Mesendoderm (in vitro differentiated cells): Measurements from ENCODE around the gene NIPA2. TPM values are rescaled to one million over a fixed set of nuclear protein-coding genes. Genes with fewer than 3 reads are reported as not detected.

Source experiments
- DNase-seq: peaks from one replicate; pipeline ENCODE4 v3.0.0; 2013
- H2AK5ac ChIP-seq: 2 replicates; pipeline ENCODE4 v1.6.1; 2013; ENCODE audit warnings: low read length, inconsistent platforms
- H2BK120ac ChIP-seq: 2 replicates; pipeline ENCODE4 v1.6.1; 2013; ENCODE audit warnings: low read depth, mild to moderate bottlenecking, low read length, moderate library complexity, mixed read lengths
- H2BK15ac ChIP-seq: replicated peaks from 2 replicates; pipeline ENCODE4 v1.6.1; 2013; ENCODE audit warnings: low read depth, mild to moderate bottlenecking, moderate library complexity
- H2BK5ac ChIP-seq: 2 replicates; pipeline ENCODE4 v1.6.1; 2013; ENCODE audit warnings: low read length, inconsistent platforms
- H3K18ac ChIP-seq: 2 replicates; pipeline ENCODE4 v1.6.1; 2013; ENCODE audit warnings: mild to moderate bottlenecking, low read length, mixed read lengths
- H3K23ac ChIP-seq: one replicate; pipeline ENCODE4 v1.6.1; 2013; ENCODE audit warnings: low read length
- H3K27ac ChIP-seq: 2 replicates; pipeline ENCODE4 v1.5.1; 2013; ENCODE audit warnings: low read depth, mild to moderate bottlenecking, inconsistent platforms, low read length, moderate library complexity
- H3K27me3 ChIP-seq: 2 replicates; pipeline ENCODE4 v1.6.1; 2013; ENCODE audit warnings: low read length, control low read depth, mild to moderate bottlenecking, inconsistent platforms; ENCODE audit not compliant: insufficient read depth, poor library complexity
- H3K36me3 ChIP-seq: 2 replicates; pipeline ENCODE4 v1.6.1; 2013; ENCODE audit warnings: low read length, inconsistent platforms; ENCODE audit not compliant: control insufficient read depth, insufficient read depth
- H3K4ac ChIP-seq: one replicate; pipeline ENCODE4 v1.6.1; 2013; ENCODE audit warnings: low read depth, mild to moderate bottlenecking, low read length, moderate library complexity
- H3K4me1 ChIP-seq: 2 replicates; pipeline ENCODE4 v1.6.1; 2013; ENCODE audit warnings: low read depth, low read length, inconsistent platforms; ENCODE audit not compliant: control insufficient read depth
- H3K4me2 ChIP-seq: 2 replicates; pipeline ENCODE4 v1.6.1; 2013; ENCODE audit warnings: low read length
- H3K4me3 ChIP-seq: 2 replicates; pipeline ENCODE4 v1.5.1; 2013; ENCODE audit warnings: mild to moderate bottlenecking, low read length
- H3K56ac ChIP-seq: one replicate; pipeline ENCODE4 v1.6.1; 2013; ENCODE audit warnings: low read length
- H3K79me1 ChIP-seq: 2 replicates; pipeline ENCODE4 v1.6.1; 2013; ENCODE audit warnings: low read length, inconsistent platforms
- H3K79me2 ChIP-seq: 2 replicates; pipeline ENCODE4 v1.6.1; 2013; ENCODE audit warnings: mild to moderate bottlenecking, low read length; ENCODE audit not compliant: control insufficient read depth, insufficient read depth
- H3K9ac ChIP-seq: 2 replicates; pipeline ENCODE4 v1.6.1; 2013; ENCODE audit warnings: low read length, inconsistent platforms
- H4K5ac ChIP-seq: one replicate; pipeline ENCODE4 v1.6.1; 2013; ENCODE audit warnings: low read length
- H4K8ac ChIP-seq: one replicate; pipeline ENCODE4 v1.6.1; 2013; ENCODE audit warnings: low read depth, mild to moderate bottlenecking, control low read depth, low read length, moderate library complexity
- WGBS: extraction: QIAGEN DNeasy Blood & Tissue Kit; methylation state at CpG from one replicate; pipeline ENCODE4 v1.1.7; 2013; ENCODE audit warnings: low lambda C conversion rate, missing lambda C conversion rate; ENCODE audit not compliant: insufficient coverage; ENCODE audit errors: extremely low coverage; 5-methylcytosine and 5-hydroxymethylcytosine counted together
- polyA plus RNA-seq, 2 experiments: library from polyadenylated mRNA; stranded (reverse); fragments of 200-250 nt; gene quantifications; one replicate each; pipeline ENCODE4 v1.2.3, GENCODE V29; 2013

Gene NIPA2
- 73.5 TPM for polyA plus RNA-seq (2013, experiment 1 of 2)
- polyA plus RNA-seq (2013, experiment 2 of 2) = 72.3 TPM

DNA sequence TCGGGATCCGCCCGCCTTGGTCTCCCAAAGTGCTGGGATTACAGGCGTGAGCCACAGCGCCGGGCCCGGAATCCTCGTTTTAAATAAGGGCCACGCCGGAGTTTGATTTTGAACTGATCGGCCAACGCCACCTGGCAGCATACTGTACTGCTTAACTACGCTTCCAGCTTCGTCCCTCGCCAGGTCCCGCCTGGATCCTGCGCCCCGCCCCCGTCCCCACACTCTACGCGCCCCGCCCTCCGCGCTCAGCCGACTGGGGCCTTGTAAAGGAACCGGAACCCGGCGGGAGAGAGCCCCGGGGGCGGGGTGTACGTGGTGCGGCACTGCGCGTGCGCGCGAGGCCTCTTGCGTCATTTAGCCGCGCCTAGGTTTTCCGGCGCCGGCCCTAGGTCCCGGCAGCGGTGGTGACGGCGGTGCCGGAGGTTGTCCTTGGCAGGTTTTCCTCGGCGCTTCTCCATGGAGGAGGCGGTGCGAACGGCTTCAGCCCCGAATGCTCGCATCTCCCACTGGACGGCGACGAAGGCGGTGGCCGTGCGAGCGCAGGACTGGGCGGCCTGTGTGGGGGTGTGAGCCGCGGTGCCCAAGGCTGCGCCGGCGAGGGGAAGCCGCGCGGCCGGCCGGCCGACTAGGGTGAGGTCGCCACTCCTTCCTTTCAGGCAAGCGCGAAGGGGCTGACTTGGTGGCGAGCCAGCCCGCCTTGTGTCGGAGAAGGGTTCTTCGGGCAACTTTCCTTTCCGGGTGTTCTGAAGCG is at the start of gene NIPA2:
NIPA2 (plus strand) TSS at position 375 of the 751 bp plus-strand sequence. CDS start 13,066 bp downstream, outside the sequence.
- H3K4me1 ChIP-seq = no peaks in the 10 kb centered on the region
- H4K8ac ChIP-seq = peak within 1 kb of the TSS; percentile 56
- H3K79me2 ChIP-seq = peaks cover 39% of the 10 kb centered on the region
- H3K4me3 ChIP-seq = peak within 1 kb of the TSS; percentile 99
- H3K23ac ChIP-seq = peak within 1 kb of the TSS; percentile 45
- no peak within 1 kb of the TSS for H2AK5ac ChIP-seq
- peak within 1 kb of the TSS; percentile 99 for H3K56ac ChIP-seq
- H3K79me1 ChIP-seq = peaks cover 3% of the 10 kb centered on the region
- peak within 1 kb of the TSS; percentile 90 for H3K27ac ChIP-seq
- DNase-seq = peak; percentile 98
- peak within 1 kb of the TSS; percentile 31 for H3K18ac ChIP-seq
- peak within 1 kb of the TSS; percentile 98 for H3K9ac ChIP-seq
- H3K27me3 ChIP-seq = no peaks in the 10 kb centered on the region
- no peaks in the 10 kb centered on the region for H3K36me3 ChIP-seq
- H3K4ac ChIP-seq = no peak within 1 kb of the TSS
- WGBS = no CpG with 5 or more reads among the region's 83 CpGs
- H4K5ac ChIP-seq = no peak within 1 kb of the TSS
- no peak within 1 kb of the TSS for H2BK5ac ChIP-seq
- no peak within 1 kb of the TSS for H2BK120ac ChIP-seq
- peak within 1 kb of the TSS; percentile 89 for H3K4me2 ChIP-seq
- no peak within 1 kb of the TSS for H2BK15ac ChIP-seq

DNA sequence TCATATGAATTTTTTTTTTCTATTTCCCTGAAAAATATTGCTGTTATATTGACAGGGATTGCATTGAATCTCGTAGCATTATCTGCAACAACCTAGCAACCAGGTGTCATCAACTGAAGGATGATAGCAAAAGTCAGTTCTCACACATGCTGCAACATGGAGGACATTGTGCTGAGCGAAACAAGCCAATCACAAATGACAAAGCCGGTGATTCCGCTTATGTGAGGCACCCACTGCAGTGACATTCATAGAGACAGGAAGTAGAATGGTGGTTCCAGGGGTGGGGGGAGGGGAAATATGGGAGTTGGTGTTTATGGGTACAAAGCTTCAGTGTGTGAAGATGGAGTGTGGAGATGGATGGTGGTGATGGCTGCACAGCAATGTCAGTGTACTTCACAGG is 44.4 kb upstream of the NIPA2 start:
- H3K9ac ChIP-seq = no peak overlapping the region
- H3K23ac ChIP-seq = no peak overlapping the region
- no peak overlapping the region for H3K4me3 ChIP-seq
- H3K79me2 ChIP-seq = peaks cover 64% of the 10 kb centered on the region
- no peak overlapping the region for H3K56ac ChIP-seq
- H3K4me2 ChIP-seq = no peak overlapping the region
- peaks cover 6% of the 10 kb centered on the region for H3K79me1 ChIP-seq
- H4K5ac ChIP-seq = no peak overlapping the region
- H2BK15ac ChIP-seq = no peak overlapping the region
- H2BK120ac ChIP-seq = no peak overlapping the region
- no peaks in the 10 kb centered on the region for H3K36me3 ChIP-seq
- H3K4ac ChIP-seq = no peak overlapping the region
- H4K8ac ChIP-seq = no peak overlapping the region
- WGBS = no CpG with 5 or more reads among the region's 4 CpGs
- no peak overlapping the region for H3K27ac ChIP-seq
- DNase-seq = no peak
- no peak overlapping the region for H3K18ac ChIP-seq
- no peaks in the 10 kb centered on the region for H3K27me3 ChIP-seq
- peaks cover 14% of the 10 kb centered on the region for H3K4me1 ChIP-seq
- no peak overlapping the region for H2BK5ac ChIP-seq
- no peak overlapping the region for H2AK5ac ChIP-seq

DNA sequence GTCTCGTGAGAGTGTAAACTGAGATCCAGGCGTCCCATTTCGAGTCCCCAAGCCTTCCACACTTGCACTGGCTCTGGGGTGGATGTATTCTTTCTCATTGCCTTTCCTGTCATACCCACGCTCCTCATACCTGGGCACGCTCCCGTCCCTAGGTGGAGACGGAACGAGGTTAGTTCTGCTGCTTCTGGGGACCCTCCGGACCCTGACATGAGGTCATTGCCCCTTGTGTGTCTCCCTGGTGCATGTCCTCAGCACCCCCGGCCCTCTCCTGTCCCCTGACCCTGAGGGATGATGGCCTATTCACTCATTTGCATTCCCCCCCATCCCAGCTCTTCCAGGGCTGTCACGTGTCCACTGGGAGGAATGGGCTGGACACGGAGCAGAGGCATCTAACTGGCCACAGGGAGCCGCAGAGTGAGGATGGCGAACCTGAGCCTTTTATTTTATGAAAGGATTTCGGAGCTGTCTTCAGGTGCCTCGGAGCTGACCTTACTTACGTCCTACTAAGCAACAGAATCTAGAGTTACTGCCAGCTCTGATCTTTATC is 43.8 kb upstream of the NIPA2 start:
- Histone ChIP-seq H3K23ac (no peak overlapping the region), H3K18ac (no peak overlapping the region), H3K9ac (no peak overlapping the region), H3K4me2 (no peak overlapping the region), H3K4ac (no peak overlapping the region), H3K27ac (no peak overlapping the region), H2BK5ac (peak overlapping the region; percentile 64), H3K79me1 (peaks cover 6% of the 10 kb centered on the region), H3K56ac (peak overlapping the region; percentile 30), H3K36me3 (no peaks in the 10 kb centered on the region), H3K4me1 (peaks cover 14% of the 10 kb centered on the region), H3K27me3 (no peaks in the 10 kb centered on the region), H2BK120ac (no peak overlapping the region), H4K5ac (no peak overlapping the region), H3K4me3 (no peak overlapping the region), H3K79me2 (peaks cover 60% of the 10 kb centered on the region), H2AK5ac (no peak overlapping the region), H4K8ac (no peak overlapping the region), H2BK15ac (no peak overlapping the region)
- no peak for DNase-seq
- no CpG with 5 or more reads among the region's 17 CpGs for WGBS

DNA sequence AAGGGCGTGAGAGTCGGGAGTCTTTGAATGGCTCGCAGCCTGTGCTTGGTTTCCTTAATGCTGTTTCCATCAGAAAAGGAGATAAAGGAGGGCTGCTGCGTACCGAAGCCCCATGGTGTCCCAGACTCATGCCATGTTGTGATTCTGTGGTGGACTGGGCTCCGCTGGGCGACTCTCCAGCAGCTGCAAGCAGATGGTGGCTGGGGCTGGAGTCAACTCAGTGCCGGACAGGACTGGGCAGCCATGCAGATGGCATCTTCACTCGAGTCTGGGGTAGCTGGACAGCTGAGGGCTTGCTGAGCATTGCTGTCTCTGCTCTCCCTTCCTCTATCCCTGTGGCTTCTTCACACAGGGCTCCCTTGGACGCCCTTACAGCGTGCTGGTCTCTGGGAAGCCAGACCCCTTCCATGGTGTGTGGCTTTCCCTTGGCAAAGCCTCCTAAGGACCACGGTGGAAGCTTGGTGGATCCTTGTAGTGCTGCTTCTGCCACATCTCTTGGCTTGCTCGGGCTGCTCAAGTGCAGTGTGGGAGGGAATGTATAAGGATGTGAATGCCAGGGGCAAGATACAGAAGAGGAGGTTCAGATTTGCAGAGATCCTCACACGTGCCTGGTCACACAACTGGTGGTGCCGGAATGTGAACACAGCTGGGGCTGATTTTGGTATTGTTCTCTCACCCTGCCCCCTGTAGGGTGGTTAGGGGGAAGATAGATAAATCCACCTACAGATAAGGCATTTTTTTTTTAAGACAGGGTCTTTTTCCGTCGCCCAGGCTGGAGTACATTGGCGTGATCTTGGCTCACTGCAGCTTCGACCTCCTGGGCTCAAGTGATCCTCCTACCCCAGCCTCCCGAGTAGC is 43.0 kb upstream of the NIPA2 start:
- Histone ChIP-seq H3K4me3 (no peak overlapping the region), H4K8ac (no peak overlapping the region), H3K27ac (no peak overlapping the region), H3K9ac (no peak overlapping the region), H2BK5ac (no peak overlapping the region), H3K27me3 (no peaks in the 10 kb centered on the region), H3K79me1 (peaks cover 8% of the 10 kb centered on the region), H3K18ac (no peak overlapping the region), H4K5ac (no peak overlapping the region), H2AK5ac (no peak overlapping the region), H3K36me3 (no peaks in the 10 kb centered on the region), H2BK15ac (no peak overlapping the region), H3K56ac (no peak overlapping the region), H3K79me2 (peaks cover 63% of the 10 kb centered on the region), H3K23ac (no peak overlapping the region), H2BK120ac (no peak overlapping the region), H3K4ac (no peak overlapping the region), H3K4me2 (no peak overlapping the region), H3K4me1 (peaks cover 14% of the 10 kb centered on the region)
- no CpG with 5 or more reads among the region's 20 CpGs for WGBS
- DNase-seq = peak; percentile 80

DNA sequence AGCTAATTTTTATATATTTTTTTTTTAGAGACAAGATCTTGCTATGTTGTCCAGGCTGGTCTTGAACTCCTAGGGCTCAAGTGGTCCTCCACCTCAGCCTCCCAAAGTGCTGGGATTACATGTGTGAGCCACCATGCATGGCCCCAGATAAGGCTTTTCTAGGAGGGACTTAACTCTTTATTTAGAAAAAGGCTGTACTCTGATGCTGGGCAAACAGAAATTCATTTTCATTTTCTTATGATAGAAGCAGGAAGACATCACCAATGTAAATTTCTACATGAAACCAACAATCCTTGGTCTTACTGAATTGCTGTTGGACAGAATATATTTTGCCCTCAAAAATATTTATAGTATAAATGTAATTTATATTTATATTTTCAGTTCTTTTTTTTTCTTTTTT is 42.4 kb upstream of the NIPA2 start:
- no peak overlapping the region for H3K23ac ChIP-seq
- no peak overlapping the region for H3K9ac ChIP-seq
- H3K27me3 ChIP-seq = no peaks in the 10 kb centered on the region
- H4K8ac ChIP-seq = no peak overlapping the region
- no peak overlapping the region for H3K4me3 ChIP-seq
- H3K56ac ChIP-seq = no peak overlapping the region
- no peak overlapping the region for H3K4ac ChIP-seq
- H3K36me3 ChIP-seq = no peaks in the 10 kb centered on the region
- H3K79me1 ChIP-seq = peaks cover 6% of the 10 kb centered on the region
- H2BK5ac ChIP-seq = no peak overlapping the region
- H3K18ac ChIP-seq = no peak overlapping the region
- H3K79me2 ChIP-seq = peaks cover 59% of the 10 kb centered on the region
- H3K4me1 ChIP-seq = peaks cover 14% of the 10 kb centered on the region
- H3K27ac ChIP-seq = no peak overlapping the region
- no peak overlapping the region for H2BK15ac ChIP-seq
- no peak overlapping the region for H4K5ac ChIP-seq
- no peak overlapping the region for H2BK120ac ChIP-seq
- DNase-seq = no peak
- no peak overlapping the region for H3K4me2 ChIP-seq
- no peak overlapping the region for H2AK5ac ChIP-seq
